K562 (cell line): Measurements from ENCODE around the gene ETNK2. TPM values are rescaled to one million over a fixed set of nuclear protein-coding genes. Genes with fewer than 3 reads are reported as not detected.
A peak's percentile ranks its signal among the peaks of the same experiment; 100 is the strongest.

ENCODE experiments used
- ATAC-seq: fragments of 200-7000 bp; cut with Tn5 transposase; 3 replicates; pipeline ENCODE4 v1.9.1; 2020; ENCODE audit warnings: moderate library complexity
- BruUV-seq: library from RNA; stranded (reverse); fragments of 400-500 nt; replicated peaks from 2 replicates; lab custom pipeline; 2021; lab: Mats Ljungman, UMichigan
- CTCF ChIA-PET: fragments of 300-600 bp; formaldehyde crosslinking; extraction: SDS; loops from one replicate; lab custom pipeline; 2021; ENCODE audit warnings: low intra/inter-chr PET ratio; lab: Yijun Ruan, JAX
- POLR2A ChIA-PET: fragments of 300-600, 350-650 bp; sonication (Branson Sonifier 250); formaldehyde crosslinking; extraction: SDS; loops from one replicate; lab custom pipeline; 2021; ENCODE audit warnings: antibody characterized with exemption, inconsistent platforms; lab: Yijun Ruan, JAX
- DNase-seq, 4 experiments: peaks; one replicate each; pipeline versions ENCODE4 v3.0.0 to v3.0.0-alpha.2; 2011 to 2018; ENCODE audit warnings: low spot score in 3 of 4, mixed read lengths in 3 of 4; ENCODE audit errors: extremely low read depth in 1 of 4
- FAIRE-seq: peaks from 2 replicates; lab custom pipeline; 2011; peaks lifted over from hg19 to GRCh38; lab: Jason Lieb, UNC
- H2AFZ ChIP-seq: 2 replicates; pipeline ENCODE4 v1.6.0; 2011; ENCODE audit warnings: low read depth, low read length, control low read depth, inconsistent platforms
- H3K27ac ChIP-seq: fragments of 200-600 bp; 3 replicates; pipeline ENCODE4 v1.8.0; 2011; ENCODE audit warnings: low read depth, mild to moderate bottlenecking, control low read depth, inconsistent platforms, low read length, moderate library complexity, mixed read lengths; ENCODE audit errors: extremely low read depth
- H3K27me3 ChIP-seq, 2 experiments: fragments of 300-600 bp in 1 of 2; 2 replicates in 1 of 2; 3 replicates in 1 of 2; pipeline versions ENCODE4 v1.6.0 to v1.8.0; 2011; ENCODE audit warnings: inconsistent platforms in 2 of 2, low read length in 2 of 2, mild to moderate bottlenecking in 1 of 2, mixed read lengths in 1 of 2, moderate library complexity in 1 of 2; ENCODE audit not compliant: control insufficient read depth in 2 of 2, insufficient read depth in 2 of 2
- H3K36me3 ChIP-seq: fragments of 300-600 bp; 3 replicates; pipeline ENCODE4 v1.8.0; 2011; ENCODE audit warnings: mild to moderate bottlenecking, low read length, inconsistent platforms; ENCODE audit not compliant: control insufficient read depth, insufficient read depth
- H3K4me1 ChIP-seq, 2 experiments: fragments of 200-600 bp in 1 of 2; replicated peaks in 1 of 2; 2 replicates in 1 of 2; 3 replicates in 1 of 2; pipeline versions ENCODE4 v1.5.1 to v1.8.0; 2011; ENCODE audit warnings: inconsistent platforms in 2 of 2, low read length in 2 of 2, mild to moderate bottlenecking in 1 of 2, mixed read lengths in 1 of 2, moderate library complexity in 1 of 2; ENCODE audit not compliant: control insufficient read depth in 2 of 2, insufficient read depth in 2 of 2
- H3K4me2 ChIP-seq: 2 replicates; pipeline ENCODE4 v1.6.1; 2011; ENCODE audit warnings: low read length, control low read depth, inconsistent platforms, mixed read lengths; ENCODE audit not compliant: insufficient read depth
- H3K4me3 ChIP-seq: fragments of 200-600 bp; sonication (generic), shearing (Covaris generic); 2 replicates; pipeline ENCODE4 v1.5.1; 2016; ENCODE audit warnings: control low read depth, inconsistent platforms
- H3K79me2 ChIP-seq: fragments of 200-600 bp; 3 replicates; pipeline ENCODE4 v1.8.0; 2011; ENCODE audit warnings: low read length, inconsistent platforms; ENCODE audit not compliant: control insufficient read depth, insufficient read depth
- H3K9ac ChIP-seq, 2 experiments: 2 replicates each; pipeline versions ENCODE4 v1.6.0 to v1.6.1; 2011; ENCODE audit warnings: low read depth in 2 of 2, low read length in 2 of 2, control low read depth in 1 of 2, inconsistent platforms in 1 of 2, mild to moderate bottlenecking in 1 of 2, mixed read lengths in 1 of 2; ENCODE audit not compliant: insufficient read depth in 1 of 2
- H3K9me1 ChIP-seq: one replicate; pipeline ENCODE4 v1.6.0; 2011; ENCODE audit warnings: inconsistent platforms, mild to moderate bottlenecking, low read length, moderate library complexity; ENCODE audit not compliant: control insufficient read depth, insufficient read depth
- H3K9me3 ChIP-seq: replicated peaks from 2 replicates; pipeline ENCODE4 v1.5.1; 2011; ENCODE audit warnings: low read depth, low read length, inconsistent platforms; ENCODE audit not compliant: control insufficient read depth, insufficient read depth
- H4K20me1 ChIP-seq: replicated peaks from 2 replicates; pipeline ENCODE4 v1.6.1; 2011; ENCODE audit warnings: low read length, inconsistent platforms, mixed read lengths; ENCODE audit not compliant: control insufficient read depth, insufficient read depth
- ATF6 ChIP-seq: sonication (generic); formaldehyde crosslinking; IDR thresholded peaks from 2 replicates; pipeline ENCODE4 v1.4.0; 2020; ENCODE audit warnings: mild to moderate bottlenecking, missing genetic modification reagents
- CXXC5 ChIP-seq: fragments of 250-450 bp; sonication (Bioruptor Pico); IDR thresholded peaks from 2 replicates; pipeline ENCODE4 v1.8.0; 2022; ENCODE audit warnings: inconsistent platforms, mild to moderate bottlenecking, moderate library complexity
- EP300 ChIP-seq: IDR thresholded peaks from 2 replicates; pipeline ENCODE4 v1.6.1; 2012; ENCODE audit warnings: low read length, improper control_type of control experiment
- HIVEP1 ChIP-seq: fragments of 250-450 bp; sonication (Bioruptor Pico); IDR thresholded peaks from 2 replicates; pipeline ENCODE4 v1.4.0; 2020; ENCODE audit warnings: mild to moderate bottlenecking
- PBX2 ChIP-seq, 2 experiments: IDR thresholded peaks in 1 of 2; conservative IDR thresholded peaks in 1 of 2; 2 replicates each; pipeline ENCODE4 v1.6.1; 2016; ENCODE audit warnings: low read depth in 2 of 2, mild to moderate bottlenecking in 1 of 2, missing compliant biosample characterization in 1 of 2, missing genetic modification characterization in 1 of 2, moderate library complexity in 1 of 2
- RB1 ChIP-seq: fragments of 450-650 bp; IDR thresholded peaks from 2 replicates; pipeline ENCODE4 v1.6.1; 2017; ENCODE audit warnings: low read depth, mild to moderate bottlenecking
- ZNF41 ChIP-seq: fragments of 250-450 bp; sonication (Bioruptor Pico); conservative IDR thresholded peaks from 2 replicates; pipeline ENCODE4 v1.4.0; 2020; ENCODE audit warnings: mild to moderate bottlenecking
- ZNF644 ChIP-seq: fragments of 200-800 bp; sonication (Bioruptor generic); IDR thresholded peaks from 2 replicates; pipeline ENCODE4 v1.6.1; 2016; ENCODE audit warnings: low read depth, missing genetic modification characterization, missing compliant biosample characterization
- WGBS: fragments of 100-300 bp; shearing (Covaris generic); methylation state at CpG from one replicate; pipeline ENCODE4 v1.1.6; 2016; ENCODE audit warnings: low coverage, mixed read lengths; ENCODE audit not compliant: insufficient coverage; ENCODE audit errors: missing lambda C conversion rate; 5-methylcytosine and 5-hydroxymethylcytosine counted together
- in situ Hi-C: fragments of 300-500 bp; cut with MboI; formaldehyde crosslinking; loops from 4 replicates; pipeline ENCODE4 v1.15.0; 2018; ENCODE audit warnings: inconsistent platforms, mixed read lengths
- intact Hi-C: fragments of 100-400 bp; cut with micrococcal nuclease; formaldehyde crosslinking; loops from 2 replicates; pipeline ENCODE4 v1.14.2; 2022
- polyA plus RNA-seq, 8 experiments: library from polyadenylated mRNA; depleted of rRNA in 4 of 8; stranded (reverse) in 5 of 8; unstranded in 3 of 8; fragments of >200 nt; fragmentation: Nextera tagmentation in 2 of 8; fragmentation: Illumina TruSeq in 1 of 8; extraction: Ambion mirVana in 2 of 8; extraction: Trizol in 1 of 8; gene quantifications; 2 replicates each; pipeline versions ENCODE4 v1.2.1 to v1.2.3, GENCODE V29; 2011 to 2014; ENCODE audit warnings: inconsistent platforms in 1 of 8, missing spikeins in 1 of 8
- total RNA-seq, 7 experiments: library from RNA; depleted of rRNA in 6 of 7; stranded (reverse); fragments of >200 nt in 6 of 7; fragmentation: Illumina TruSeq in 2 of 7; extraction: Trizol in 2 of 7; gene quantifications; 2 replicates each; pipeline versions ENCODE4 v1.2.1 to v1.2.3, GENCODE V29; 2011 to 2021; ENCODE audit warnings: low replicate concordance in 1 of 7

The ETNK2 gene
- total and polyA plus RNA-seq, 9 of the 15 experiments (the other 6 are each of a cell fraction or from before 2014, with no cell fraction given), result 0.03 to 0.38 (median 0.13) TPM; not detected in 4

- TF ChIP-seq ATF6 (CRISPR knock-in tag) (no peak), HIVEP1 (CRISPR knock-in tag) (0 out of 2 replicates have a peak, but pooled peaks have one; percentile 26), ZNF41 (CRISPR knock-in tag) (0 out of 2 replicates have a peak, but pooled peaks have one; percentile 13), EP300 (no peak), CXXC5 (CRISPR knock-in tag) (0 out of 2 replicates have a peak, but pooled peaks have one; percentile 22), RB1 (peak; percentile 55; the same call in 1 of the 2 replicates)
Observed at GRCh38 chr1:204128964-204129896, 22.6 kb downstream of the ETNK2 start (continued).

- H4K20me1 ChIP-seq, result no peaks in the 10 kb centered on the region
- WGBS, result 23% methylated on average over 4 of the region's 4 CpGs
- no peaks in the 10 kb centered on the region for H3K9me3 ChIP-seq
- BruUV-seq, result no TSS peak
- no peak for TF ChIP-seq ZNF644 (tag)
- 0 out of 2 replicates have a peak, but pooled peaks have one; percentile 16 for TF ChIP-seq PBX2 (CRISPR knock-in tag; IDR thresholded peaks at IDR 0.05; ENCODE audit: low read depth)
- TF ChIP-seq PBX2 (tag; conservative IDR thresholded peaks at IDR 0.05; ENCODE audit: low read depth), result no peak
- H3K79me2 ChIP-seq, result no peaks in the 10 kb centered on the region
- no peaks in the 10 kb centered on the region for H3K36me3 ChIP-seq
- H3K4me1 ChIP-seq, result peaks cover 0 to 15% of the 10 kb centered on the region in 2 experiments; a peak in 2 of 5 replicates
- H3K27me3 ChIP-seq, result peaks cover 19 to 38% of the 10 kb centered on the region in 2 experiments
- H3K9me1 ChIP-seq, result no peaks in the 10 kb centered on the region
- H3K4me3 ChIP-seq, result no peak overlapping the region
- no peak for FAIRE-seq
- intact Hi-C loops (loop anchor here (5.0 to 10.0 kb wide), 2 partner anchors 504 to 621 kb away; partner anchors contain the start of gene ATP2B4), in situ Hi-C loops (loop anchor here (5.0 kb wide), 1 partner anchor 266 kb away; the partner anchor contains the start of gene SNRPE)
- H3K4me2 ChIP-seq, result no peak overlapping the region
- no peak for DNase-seq
- POLR2A ChIA-PET, result interaction anchor here (0.5 to 1.4 kb wide), 10 partner anchors 9 to 277 kb away, joined by 3 to 9 read pairs (median 4); no protein-coding TSS in a partner anchor
- no peak overlapping the region for H3K27ac ChIP-seq
- no peak for ATAC-seq
- no peak overlapping the region for H2AFZ ChIP-seq
- H3K9ac ChIP-seq, result no peak overlapping the region
- CTCF ChIA-PET, result interaction anchor here (0.8 to 3.3 kb wide), 5 partner anchors 258 to 790 kb away, joined by 3 to 35 read pairs (median 8); partner anchors contain the start of gene SNRPE
Observed at GRCh38 chr1:204128464-204128963, 23.3 kb downstream of the ETNK2 start.
